22Rv1 (cell line): ENCODE data around the gene PPIL6.

Experiments
- ZFX ChIP-seq: fragments of 450-650 bp; IDR thresholded peaks from 2 replicates; pipeline ENCODE4 v1.6.1; 2017; ENCODE audit warnings: antibody characterized with exemption, borderline replicate concordance
- TF ChIP-seq, protein P1 (sequence below): fragments of 450-650 bp; IDR thresholded peaks from 2 replicates; pipeline ENCODE4 v1.5.1; 2017; ENCODE audit warnings: mild to moderate bottlenecking

DNA sequence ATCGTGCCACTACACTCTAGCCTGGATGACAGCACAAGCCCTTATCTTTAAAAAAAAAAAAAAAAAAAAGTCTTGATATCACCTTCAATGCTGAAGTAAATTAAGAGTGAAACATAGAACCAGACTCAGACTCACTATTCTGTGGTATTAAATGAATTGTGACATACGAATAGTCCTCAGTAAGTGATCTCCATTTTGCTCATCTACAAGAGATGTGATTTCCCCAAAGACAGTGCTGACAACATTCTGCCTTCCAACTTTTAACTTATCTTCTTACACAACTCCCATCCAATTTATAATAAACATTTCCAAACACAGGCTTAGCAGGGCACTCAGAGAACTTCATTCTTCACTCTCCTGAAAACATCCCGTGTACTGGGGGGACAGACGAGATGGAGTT lies 34.6 kb upstream of the PPIL6 start:
- TF ChIP-seq, protein P1, sequence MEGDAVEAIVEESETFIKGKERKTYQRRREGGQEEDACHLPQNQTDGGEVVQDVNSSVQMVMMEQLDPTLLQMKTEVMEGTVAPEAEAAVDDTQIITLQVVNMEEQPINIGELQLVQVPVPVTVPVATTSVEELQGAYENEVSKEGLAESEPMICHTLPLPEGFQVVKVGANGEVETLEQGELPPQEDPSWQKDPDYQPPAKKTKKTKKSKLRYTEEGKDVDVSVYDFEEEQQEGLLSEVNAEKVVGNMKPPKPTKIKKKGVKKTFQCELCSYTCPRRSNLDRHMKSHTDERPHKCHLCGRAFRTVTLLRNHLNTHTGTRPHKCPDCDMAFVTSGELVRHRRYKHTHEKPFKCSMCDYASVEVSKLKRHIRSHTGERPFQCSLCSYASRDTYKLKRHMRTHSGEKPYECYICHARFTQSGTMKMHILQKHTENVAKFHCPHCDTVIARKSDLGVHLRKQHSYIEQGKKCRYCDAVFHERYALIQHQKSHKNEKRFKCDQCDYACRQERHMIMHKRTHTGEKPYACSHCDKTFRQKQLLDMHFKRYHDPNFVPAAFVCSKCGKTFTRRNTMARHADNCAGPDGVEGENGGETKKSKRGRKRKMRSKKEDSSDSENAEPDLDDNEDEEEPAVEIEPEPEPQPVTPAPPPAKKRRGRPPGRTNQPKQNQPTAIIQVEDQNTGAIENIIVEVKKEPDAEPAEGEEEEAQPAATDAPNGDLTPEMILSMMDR: no peak
- TF ChIP-seq ZFX: no peak
